Measurements from ENCODE around the gene RAPGEF2. TPM values are rescaled to one million over a fixed set of nuclear protein-coding genes. Genes with fewer than 3 reads are reported as not detected.

RAPGEF2 gene
- total and polyA plus RNA-seq, 3 experiments from 2014 or later: 1.0 to 34.3 (median 29.2) TPM

DNA sequence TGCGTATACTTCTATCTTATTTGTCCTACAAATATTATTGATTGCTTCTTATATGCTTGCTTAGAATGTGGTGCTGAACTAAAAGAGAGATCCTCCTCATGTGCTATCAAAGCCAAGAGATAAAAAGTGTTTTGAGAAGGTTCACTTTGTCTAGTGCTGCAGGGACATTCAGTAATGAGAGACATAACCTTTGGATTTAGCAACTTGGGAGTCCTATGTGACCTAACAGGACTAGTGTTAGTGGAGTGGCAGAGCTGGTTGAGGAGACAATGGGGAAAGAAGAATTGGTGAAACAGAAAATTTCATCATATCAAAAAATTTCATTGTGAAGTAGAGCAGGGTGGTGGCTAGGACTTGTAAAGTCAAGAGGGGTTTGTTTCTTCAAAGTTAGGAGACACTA, 117.0 kb downstream of the RAPGEF2 start:
- ChIA-PET POLR2A (no interaction called here), CTCF (no interaction called here)
- no peaks in the 10 kb centered on the region for H3K9me3 ChIP-seq (ENCODE audit: low read length)
- H3K9me3 Mint-ChIP-seq: no peaks in the 10 kb centered on the region
- DNase-seq: no peak
- no peak overlapping the region for H3K27ac Mint-ChIP-seq
- H3K4me3 Mint-ChIP-seq: no peak overlapping the region
- H3K27me3 Mint-ChIP-seq: no peaks in the 10 kb centered on the region
- H3K36me3 ChIP-seq (ENCODE audit: insufficient read depth, low read length): no peaks in the 10 kb centered on the region
- H3K27me3 ChIP-seq (ENCODE audit: insufficient read depth, low read length, poor library complexity, severe bottlenecking): no peaks in the 10 kb centered on the region
- H3K4me3 ChIP-seq (ENCODE audit: low read length): no peak overlapping the region
- H3K4me1 Mint-ChIP-seq: peaks cover 5 to 25% (median 5%) of the 10 kb centered on the region in 3 donors
- no peaks in the 10 kb centered on the region for H3K36me3 Mint-ChIP-seq
- no peak overlapping the region for H3K27ac ChIP-seq (ENCODE audit: low read depth, low read length)
- H3K4me1 ChIP-seq (ENCODE audit: insufficient read depth, low read length): no peaks in the 10 kb centered on the region

DNA sequence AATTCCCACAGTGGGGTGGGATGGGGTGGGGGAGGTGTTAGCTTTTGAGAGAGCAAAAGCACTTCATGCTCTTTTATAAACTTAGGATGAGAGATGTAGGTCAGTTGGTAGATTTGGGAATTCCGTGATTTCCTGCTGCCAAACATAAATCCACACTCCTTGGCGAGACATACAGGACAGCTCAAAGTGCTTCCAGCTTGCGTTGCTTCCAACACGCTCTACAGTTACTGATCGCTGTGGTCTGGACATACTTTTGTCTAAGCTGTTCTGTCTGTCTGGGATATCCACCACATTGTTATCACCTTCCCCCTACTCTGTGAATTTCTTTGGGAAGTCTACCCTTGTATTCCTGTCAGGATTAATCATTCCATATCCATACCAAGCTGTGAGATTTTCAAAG, 117.5 kb downstream of the RAPGEF2 start:
- CTCF ChIA-PET: no interaction called here
- Mint-ChIP-seq H3K4me1 (peaks cover 6 to 30% (median 7%) of the 10 kb centered on the region in 3 donors), H3K27ac (no peak overlapping the region), H3K4me3 (no peak overlapping the region), H3K36me3 (no peaks in the 10 kb centered on the region), H3K9me3 (no peaks in the 10 kb centered on the region), H3K27me3 (no peaks in the 10 kb centered on the region)
- Histone ChIP-seq H3K4me1 (ENCODE audit: insufficient read depth, low read length) (no peaks in the 10 kb centered on the region), H3K4me3 (ENCODE audit: low read length) (no peak overlapping the region), H3K36me3 (ENCODE audit: insufficient read depth, low read length) (no peaks in the 10 kb centered on the region), H3K9me3 (ENCODE audit: low read length) (no peaks in the 10 kb centered on the region), H3K27me3 (ENCODE audit: insufficient read depth, low read length, poor library complexity, severe bottlenecking) (no peaks in the 10 kb centered on the region), H3K27ac (ENCODE audit: low read depth, low read length) (no peak overlapping the region)
- no peak for DNase-seq
- POLR2A ChIA-PET: no interaction called here

DNA sequence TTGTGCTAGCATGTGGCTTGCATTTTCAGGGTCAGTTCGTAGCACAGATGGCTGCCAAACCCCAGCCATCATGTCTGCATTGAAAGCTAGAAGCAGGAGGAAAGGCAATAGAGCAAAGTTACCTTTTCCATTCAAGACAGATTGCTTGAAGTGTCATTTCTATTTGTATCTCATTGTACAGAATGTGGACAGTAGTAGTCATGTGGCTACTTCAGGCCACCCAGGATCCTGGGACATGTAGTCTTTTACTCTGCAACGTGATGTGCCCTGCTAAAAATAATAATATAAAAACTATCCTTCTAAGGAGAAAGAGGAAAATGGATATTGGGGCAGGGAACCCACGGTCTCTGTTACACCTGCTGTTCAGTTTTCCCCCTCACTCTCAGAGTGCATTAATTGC, 118.4 kb downstream of the RAPGEF2 start:
- no peaks in the 10 kb centered on the region for H3K27me3 Mint-ChIP-seq
- Histone ChIP-seq H3K36me3 (ENCODE audit: insufficient read depth, low read length) (no peaks in the 10 kb centered on the region), H3K27me3 (ENCODE audit: insufficient read depth, low read length, poor library complexity, severe bottlenecking) (no peaks in the 10 kb centered on the region), H3K9me3 (ENCODE audit: low read length) (no peaks in the 10 kb centered on the region), H3K4me3 (ENCODE audit: low read length) (no peak overlapping the region), H3K4me1 (ENCODE audit: insufficient read depth, low read length) (no peaks in the 10 kb centered on the region), H3K27ac (ENCODE audit: low read depth, low read length) (no peak overlapping the region)
- ChIA-PET POLR2A (no interaction called here), CTCF (no interaction called here)
- H3K4me1 Mint-ChIP-seq: peaks cover 11 to 35% (median 16%) of the 10 kb centered on the region in 3 donors
- H3K36me3 Mint-ChIP-seq: no peaks in the 10 kb centered on the region
- peak overlapping the region in 1 of 8 donors; percentile 33 for H3K27ac Mint-ChIP-seq
- H3K9me3 Mint-ChIP-seq: no peaks in the 10 kb centered on the region
- H3K4me3 Mint-ChIP-seq: no peak overlapping the region
- no peak for DNase-seq

DNA sequence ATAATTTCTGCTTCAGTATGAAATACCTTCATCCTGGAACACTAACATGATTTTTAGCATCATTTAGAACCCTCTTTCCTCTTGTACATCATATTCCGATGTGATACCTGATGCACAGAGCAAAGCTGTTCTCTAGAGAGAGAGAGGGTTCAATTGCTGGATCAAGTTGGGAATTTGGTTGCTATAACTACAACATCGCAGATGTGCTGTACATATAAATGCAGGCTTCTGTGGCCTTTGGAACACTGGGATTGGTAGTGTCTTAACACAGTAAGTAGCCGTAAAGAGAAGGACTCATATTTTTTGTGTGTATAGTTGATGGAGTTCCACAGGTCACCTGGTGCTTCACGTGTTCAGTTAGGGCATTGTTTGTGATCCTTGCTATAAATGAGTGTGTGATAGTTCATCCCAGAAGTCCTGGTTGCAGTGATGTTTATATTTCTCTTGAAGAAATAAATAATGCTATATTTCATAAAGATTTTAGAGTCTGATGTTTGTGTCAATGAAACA, 119.2 kb downstream of the RAPGEF2 start:
- CTCF ChIA-PET: no interaction called here
- Histone ChIP-seq H3K27me3 (ENCODE audit: insufficient read depth, low read length, poor library complexity, severe bottlenecking) (no peaks in the 10 kb centered on the region), H3K36me3 (ENCODE audit: insufficient read depth, low read length) (no peaks in the 10 kb centered on the region), H3K9me3 (ENCODE audit: low read length) (no peaks in the 10 kb centered on the region), H3K4me1 (ENCODE audit: insufficient read depth, low read length) (no peaks in the 10 kb centered on the region), H3K4me3 (ENCODE audit: low read length) (no peak overlapping the region), H3K27ac (ENCODE audit: low read depth, low read length) (no peak overlapping the region)
- no peaks in the 10 kb centered on the region for H3K27me3 Mint-ChIP-seq
- no peaks in the 10 kb centered on the region for H3K9me3 Mint-ChIP-seq
- H3K36me3 Mint-ChIP-seq: no peaks in the 10 kb centered on the region
- H3K4me3 Mint-ChIP-seq: no peak overlapping the region
- peaks cover 14 to 39% (median 20%) of the 10 kb centered on the region in 3 donors for H3K4me1 Mint-ChIP-seq
- H3K27ac Mint-ChIP-seq: no peak overlapping the region
- DNase-seq: no peak
- POLR2A ChIA-PET: no interaction called here

DNA sequence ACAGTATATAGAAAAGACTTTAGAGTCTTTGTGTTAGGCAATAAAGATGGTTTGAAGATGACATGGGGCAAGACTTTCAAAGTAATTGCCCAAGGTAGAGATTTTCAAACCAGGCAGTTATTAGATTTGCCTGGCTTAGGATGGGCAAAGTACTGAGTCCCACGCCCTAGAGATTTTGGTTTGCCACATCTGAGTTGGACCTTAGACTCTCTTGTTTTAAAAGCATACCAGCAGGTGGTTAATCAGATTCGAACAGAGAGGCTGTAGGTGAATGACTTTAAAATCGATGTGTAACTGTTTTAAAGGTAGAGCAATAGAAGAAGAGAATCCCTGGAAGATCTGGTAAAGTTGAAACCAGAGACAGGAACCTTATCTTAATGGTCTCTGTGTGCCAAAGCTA, 121.5 kb downstream of the RAPGEF2 start:
- Histone ChIP-seq H3K4me3 (ENCODE audit: low read length) (no peak overlapping the region), H3K36me3 (ENCODE audit: insufficient read depth, low read length) (no peaks in the 10 kb centered on the region), H3K27ac (ENCODE audit: low read depth, low read length) (no peak overlapping the region), H3K9me3 (ENCODE audit: low read length) (no peaks in the 10 kb centered on the region), H3K27me3 (ENCODE audit: insufficient read depth, low read length, poor library complexity, severe bottlenecking) (no peaks in the 10 kb centered on the region), H3K4me1 (ENCODE audit: insufficient read depth, low read length) (no peaks in the 10 kb centered on the region)
- Mint-ChIP-seq H3K4me3 (no peak overlapping the region), H3K36me3 (no peaks in the 10 kb centered on the region), H3K9me3 (no peaks in the 10 kb centered on the region), H3K4me1 (peaks cover 17 to 46% (median 26%) of the 10 kb centered on the region in 3 donors), H3K27ac (no peak overlapping the region), H3K27me3 (peaks cover 0 to 1% of the 10 kb centered on the region in 2 donors)
- DNase-seq: no peak
- CTCF ChIA-PET: no interaction called here
- POLR2A ChIA-PET: no interaction called here

DNA sequence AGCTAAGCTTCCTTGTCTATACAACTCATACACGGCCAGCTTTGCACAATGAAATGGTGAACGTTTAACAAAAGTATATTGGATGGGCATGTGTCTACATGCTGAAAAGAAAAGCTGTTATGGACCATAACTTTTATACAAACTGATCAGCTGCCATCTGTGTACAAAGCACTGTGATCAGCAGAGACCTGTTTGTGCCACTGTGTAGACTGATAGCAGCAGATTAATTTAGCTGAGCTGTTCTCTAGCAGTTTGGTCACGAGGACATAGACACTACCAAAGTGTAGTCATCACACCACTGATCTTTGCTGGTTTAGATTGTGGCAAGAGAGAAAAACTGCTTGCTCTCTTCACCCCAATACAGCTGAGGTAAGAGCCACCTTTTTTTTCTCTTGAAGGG, 124.5 kb downstream of the RAPGEF2 start:
- Mint-ChIP-seq H3K36me3 (peaks cover 0 to 1% (median 0%) of the 10 kb centered on the region in 3 donors), H3K4me1 (peaks cover 19 to 44% (median 28%) of the 10 kb centered on the region in 3 donors), H3K4me3 (no peak overlapping the region), H3K9me3 (no peaks in the 10 kb centered on the region), H3K27ac (peak overlapping the region in 1 of 8 donors; percentile 44), H3K27me3 (peaks cover 0 to 1% of the 10 kb centered on the region in 2 donors)
- Histone ChIP-seq H3K4me1 (ENCODE audit: insufficient read depth, low read length) (no peaks in the 10 kb centered on the region), H3K9me3 (ENCODE audit: low read length) (no peaks in the 10 kb centered on the region), H3K4me3 (ENCODE audit: low read length) (no peak overlapping the region), H3K27me3 (ENCODE audit: insufficient read depth, low read length, poor library complexity, severe bottlenecking) (no peaks in the 10 kb centered on the region), H3K27ac (ENCODE audit: low read depth, low read length) (no peak overlapping the region), H3K36me3 (ENCODE audit: insufficient read depth, low read length) (no peaks in the 10 kb centered on the region)
- DNase-seq: no peak
- CTCF ChIA-PET: no interaction called here
- POLR2A ChIA-PET: no interaction called here

DNA sequence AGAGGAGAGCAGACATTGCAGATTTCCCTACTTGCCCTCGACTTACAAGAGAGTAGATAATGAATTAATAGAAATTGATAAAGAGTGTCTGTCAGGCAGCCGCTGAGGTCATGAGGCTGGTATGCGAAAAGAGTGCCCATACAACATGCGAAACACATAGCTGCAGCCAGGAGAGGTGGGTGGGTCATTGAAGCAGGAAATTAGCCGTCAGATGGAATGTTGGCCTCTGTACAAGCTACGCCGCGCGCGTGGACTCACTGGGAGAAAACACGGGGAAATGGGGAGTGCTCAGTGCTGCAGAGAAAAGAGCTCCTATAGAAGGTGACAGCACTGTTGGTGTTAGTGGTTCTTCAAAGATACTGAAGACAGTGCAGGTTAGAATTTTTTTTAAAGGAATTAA, 125.1 kb downstream of the RAPGEF2 start:
- Histone ChIP-seq H3K27me3 (ENCODE audit: insufficient read depth, low read length, poor library complexity, severe bottlenecking) (no peaks in the 10 kb centered on the region), H3K9me3 (ENCODE audit: low read length) (no peaks in the 10 kb centered on the region), H3K27ac (ENCODE audit: low read depth, low read length) (no peak overlapping the region), H3K36me3 (ENCODE audit: insufficient read depth, low read length) (no peaks in the 10 kb centered on the region), H3K4me3 (ENCODE audit: low read length) (no peak overlapping the region), H3K4me1 (ENCODE audit: insufficient read depth, low read length) (no peaks in the 10 kb centered on the region)
- Mint-ChIP-seq H3K4me1 (peaks cover 25 to 50% (median 34%) of the 10 kb centered on the region in 3 donors), H3K4me3 (no peak overlapping the region), H3K36me3 (peaks cover 0 to 1% (median 0%) of the 10 kb centered on the region in 3 donors), H3K27me3 (peaks cover 0 to 1% of the 10 kb centered on the region in 2 donors), H3K27ac (peak overlapping the region in 4 of 8 donors; percentile 38 to 74 (median 42)), H3K9me3 (no peaks in the 10 kb centered on the region)
- ChIA-PET POLR2A (no interaction called here), CTCF (interaction anchor here (1.4 kb wide), 1 partner anchor 25 kb away, joined by 3 read pairs; no protein-coding TSS in a partner anchor)
- DNase-seq: no peak

DNA sequence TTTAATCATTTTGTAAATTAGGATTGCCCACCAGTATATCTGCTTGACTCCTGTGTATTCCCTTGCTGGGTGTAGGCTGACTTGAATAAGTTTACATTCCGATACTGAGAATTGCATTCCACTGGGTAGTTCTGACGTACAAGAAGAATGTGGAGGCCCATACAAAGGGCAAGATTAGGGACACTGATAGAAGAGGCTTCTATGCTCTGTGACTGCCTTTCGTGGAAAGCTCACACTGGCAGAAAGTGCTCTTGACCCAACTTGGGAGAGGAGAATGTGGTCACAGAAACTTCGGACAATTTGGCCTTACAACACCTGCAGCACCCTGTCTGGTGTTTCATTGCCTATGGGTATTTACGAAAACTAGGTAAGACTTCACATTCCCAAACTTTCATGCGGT, 126.3 kb downstream of the RAPGEF2 start:
- H3K9me3 Mint-ChIP-seq: no peaks in the 10 kb centered on the region
- no peak for DNase-seq
- ChIA-PET POLR2A (no interaction called here), CTCF (interaction anchor here (1.4 kb wide), 1 partner anchor 26 kb away, joined by 3 read pairs; no protein-coding TSS in a partner anchor)
- H3K4me3 Mint-ChIP-seq: no peak overlapping the region
- H3K27me3 ChIP-seq (ENCODE audit: insufficient read depth, low read length, poor library complexity, severe bottlenecking): no peaks in the 10 kb centered on the region
- no peaks in the 10 kb centered on the region for H3K4me1 ChIP-seq (ENCODE audit: insufficient read depth, low read length)
- H3K4me1 Mint-ChIP-seq: peaks cover 31 to 61% (median 41%) of the 10 kb centered on the region in 3 donors
- no peak overlapping the region for H3K27ac Mint-ChIP-seq
- H3K36me3 ChIP-seq (ENCODE audit: insufficient read depth, low read length): no peaks in the 10 kb centered on the region
- H3K36me3 Mint-ChIP-seq: peaks cover 0 to 3% (median 0%) of the 10 kb centered on the region in 3 donors
- peaks cover 0 to 1% of the 10 kb centered on the region in 2 donors for H3K27me3 Mint-ChIP-seq
- H3K9me3 ChIP-seq (ENCODE audit: low read length): no peaks in the 10 kb centered on the region
- no peak overlapping the region for H3K4me3 ChIP-seq (ENCODE audit: low read length)
- no peak overlapping the region for H3K27ac ChIP-seq (ENCODE audit: low read depth, low read length)
